HL-60 (cell line): ENCODE measurements around the gene PTPRT.

Experiments
- DNase-seq, 2 experiments: peaks; one replicate each; pipeline ENCODE4 v3.0.0-alpha.2; 2010 to 2020; ENCODE audit warnings: low read depth in 1 of 2, low spot score in 1 of 2
- H3K27ac ChIP-seq: fragments of 250-450 bp; sonication (Bioruptor Pico); replicated peaks from 2 replicates; pipeline ENCODE4 v1.5.1; 2020; ENCODE audit warnings: mild to moderate bottlenecking, moderate library complexity
- H3K27me3 ChIP-seq: fragments of 250-450 bp; sonication (Bioruptor Pico); 2 replicates; pipeline ENCODE4 v1.5.1; 2021; ENCODE audit warnings: mild to moderate bottlenecking, moderate library complexity; ENCODE audit not compliant: insufficient read depth, poor library complexity, severe bottlenecking
- H3K4me3 ChIP-seq: replicated peaks from 2 replicates; pipeline ENCODE4 v1.5.1; 2011; ENCODE audit warnings: mild to moderate bottlenecking, control low read depth, low read length; ENCODE audit not compliant: insufficient read depth
- CTCF ChIP-seq: IDR thresholded peaks from one replicate; pipeline ENCODE4 v1.5.1; 2011; ENCODE audit warnings: low read length, control low read depth, inconsistent platforms; ENCODE audit not compliant: insufficient read depth
- GABPA ChIP-seq: IDR thresholded peaks from 2 replicates; pipeline ENCODE4 v1.6.1; 2012; ENCODE audit warnings: low read depth
- POLR2AphosphoS5 ChIP-seq: IDR thresholded peaks from 2 replicates; pipeline ENCODE4 v1.6.1; 2012; ENCODE audit warnings: low read depth
- SPI1 ChIP-seq: IDR thresholded peaks from 2 replicates; pipeline ENCODE4 v1.6.1; 2012; ENCODE audit warnings: low read depth, mild to moderate bottlenecking, borderline replicate concordance
- TF ChIP-seq, protein P1 (sequence below): IDR thresholded peaks from 2 replicates; pipeline ENCODE4 v1.6.1; 2012; ENCODE audit warnings: low read depth; ENCODE audit not compliant: insufficient replicate concordance

PTPRT gene

GRCh38 chr20:42274986-42275385, 914.7 kb downstream of the PTPRT start:
- no peak overlapping the region for H3K27ac ChIP-seq

GRCh38 chr20:42272516-42272915, 917.2 kb downstream of the PTPRT start:
- no peaks in the 10 kb centered on the region for H3K27me3 ChIP-seq
- TF ChIP-seq SPI1: no peak
- TF ChIP-seq, protein P1, sequence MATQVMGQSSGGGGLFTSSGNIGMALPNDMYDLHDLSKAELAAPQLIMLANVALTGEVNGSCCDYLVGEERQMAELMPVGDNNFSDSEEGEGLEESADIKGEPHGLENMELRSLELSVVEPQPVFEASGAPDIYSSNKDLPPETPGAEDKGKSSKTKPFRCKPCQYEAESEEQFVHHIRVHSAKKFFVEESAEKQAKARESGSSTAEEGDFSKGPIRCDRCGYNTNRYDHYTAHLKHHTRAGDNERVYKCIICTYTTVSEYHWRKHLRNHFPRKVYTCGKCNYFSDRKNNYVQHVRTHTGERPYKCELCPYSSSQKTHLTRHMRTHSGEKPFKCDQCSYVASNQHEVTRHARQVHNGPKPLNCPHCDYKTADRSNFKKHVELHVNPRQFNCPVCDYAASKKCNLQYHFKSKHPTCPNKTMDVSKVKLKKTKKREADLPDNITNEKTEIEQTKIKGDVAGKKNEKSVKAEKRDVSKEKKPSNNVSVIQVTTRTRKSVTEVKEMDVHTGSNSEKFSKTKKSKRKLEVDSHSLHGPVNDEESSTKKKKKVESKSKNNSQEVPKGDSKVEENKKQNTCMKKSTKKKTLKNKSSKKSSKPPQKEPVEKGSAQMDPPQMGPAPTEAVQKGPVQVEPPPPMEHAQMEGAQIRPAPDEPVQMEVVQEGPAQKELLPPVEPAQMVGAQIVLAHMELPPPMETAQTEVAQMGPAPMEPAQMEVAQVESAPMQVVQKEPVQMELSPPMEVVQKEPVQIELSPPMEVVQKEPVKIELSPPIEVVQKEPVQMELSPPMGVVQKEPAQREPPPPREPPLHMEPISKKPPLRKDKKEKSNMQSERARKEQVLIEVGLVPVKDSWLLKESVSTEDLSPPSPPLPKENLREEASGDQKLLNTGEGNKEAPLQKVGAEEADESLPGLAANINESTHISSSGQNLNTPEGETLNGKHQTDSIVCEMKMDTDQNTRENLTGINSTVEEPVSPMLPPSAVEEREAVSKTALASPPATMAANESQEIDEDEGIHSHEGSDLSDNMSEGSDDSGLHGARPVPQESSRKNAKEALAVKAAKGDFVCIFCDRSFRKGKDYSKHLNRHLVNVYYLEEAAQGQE: no peak
- TF ChIP-seq CTCF: no peak
- no peak for TF ChIP-seq GABPA
- TF ChIP-seq POLR2AphosphoS5: no peak
- no peak for DNase-seq

More at GRCh38 chr20:42274986-42275385, 914.7 kb downstream of the PTPRT start:
- TF ChIP-seq POLR2AphosphoS5: no peak
- TF ChIP-seq GABPA: no peak
- TF ChIP-seq SPI1: no peak
- TF ChIP-seq CTCF: no peak
- TF ChIP-seq, protein P1: no peak
- H3K4me3 ChIP-seq: no peak overlapping the region
- DNase-seq: no peak
- no peaks in the 10 kb centered on the region for H3K27me3 ChIP-seq

GRCh38 chr20:42270539-42270938, 919.2 kb downstream of the PTPRT start:
- TF ChIP-seq SPI1 (no peak), CTCF (no peak), POLR2AphosphoS5 (no peak), GABPA (no peak)
- TF ChIP-seq, protein P1: no peak
- Histone ChIP-seq H3K27me3 (no peaks in the 10 kb centered on the region), H3K27ac (no peak overlapping the region), H3K4me3 (no peak overlapping the region)
- no peak for DNase-seq

More at GRCh38 chr20:42272516-42272915, 917.2 kb downstream of the PTPRT start:
- Histone ChIP-seq H3K27ac (no peak overlapping the region), H3K4me3 (no peak overlapping the region)
